Pericardium fibroblast (primary cell): ENCODE measurements around the gene KRTAP11-1. TPM values are rescaled to one million over a fixed set of nuclear protein-coding genes. Genes with fewer than 3 reads are reported as not detected.

ENCODE experiments used
- total RNA-seq: library from RNA; depleted of rRNA; stranded (reverse); fragments of >200 nt; gene quantifications from 2 replicates; pipeline ENCODE4 v1.2.3, GENCODE V29; 2015

KRTAP11-1 gene
- total RNA-seq: not detected in 2 replicates

GRCh38 chr21:30881480-30881879, at the start of gene KRTAP11-1:
KRTAP11-1 (minus strand) TSS chr21:30881580; CDS start chr21:30881524, 56 bp downstream.

Other genes starting within 250 kb of the KRTAP11-1 start
- not detected in 2 replicates for gene KRTAP20-2, start 246.4 kb downstream of the KRTAP11-1 start, total RNA-seq
- gene KRTAP20-3, start 238.7 kb downstream of the KRTAP11-1 start, total RNA-seq: not detected in 2 replicates
- not detected in 2 replicates for gene KRTAP21-3, start 162.8 kb downstream of the KRTAP11-1 start, total RNA-seq
- gene KRTAP21-2, start 134.3 kb downstream of the KRTAP11-1 start, total RNA-seq: not detected in 2 replicates
- gene KRTAP21-1, start 126.2 kb downstream of the KRTAP11-1 start, total RNA-seq: not detected in 2 replicates
- not detected in 2 replicates for gene KRTAP8-1, start 68.3 kb downstream of the KRTAP11-1 start, total RNA-seq
- not detected in 2 replicates for gene KRTAP7-1, start 51.8 kb downstream of the KRTAP11-1 start, total RNA-seq
- gene KRTAP19-8, start 156.9 kb upstream of the KRTAP11-1 start, total RNA-seq: not detected in 2 replicates